Measurements from ENCODE around the gene ITGA1.

Gene ITGA1

DNA sequence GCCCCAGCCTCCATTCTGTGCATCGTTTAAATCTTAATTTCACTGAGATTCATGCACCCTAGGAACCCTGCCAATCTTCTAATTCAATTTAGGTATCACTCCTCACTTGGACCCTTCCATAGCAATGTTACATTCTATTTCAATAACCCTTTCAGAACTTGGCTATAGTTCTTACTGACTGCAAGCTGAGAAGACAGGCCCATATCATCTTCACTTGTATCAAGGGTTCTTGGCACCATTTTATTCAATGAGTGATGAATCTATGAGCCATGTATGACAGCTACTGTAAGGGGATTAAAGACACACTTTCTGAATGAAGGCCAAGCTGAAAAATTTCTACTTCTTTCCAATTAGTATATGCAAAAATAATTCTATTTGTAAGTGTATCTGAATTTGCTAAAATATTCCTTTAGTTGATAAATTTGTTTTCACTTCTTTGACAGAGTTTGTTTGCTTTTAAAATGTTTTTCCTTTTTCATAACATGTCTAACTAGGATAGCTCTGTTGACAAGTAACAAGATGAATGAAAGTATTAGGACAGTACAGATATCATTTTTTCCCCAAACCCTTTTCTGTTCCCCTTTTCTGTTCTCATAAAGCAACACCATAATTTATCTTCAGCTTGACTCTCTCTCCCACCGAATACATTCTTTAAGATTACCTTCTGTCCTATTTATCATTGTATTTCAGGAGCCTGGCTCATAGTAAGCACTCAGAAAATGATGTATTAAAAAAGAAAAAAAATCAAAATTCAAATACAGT is 211.0 kb downstream of the ITGA1 start:
- no peak for DNase-seq (ENCODE audit: low read depth in 2 of 2)

DNA sequence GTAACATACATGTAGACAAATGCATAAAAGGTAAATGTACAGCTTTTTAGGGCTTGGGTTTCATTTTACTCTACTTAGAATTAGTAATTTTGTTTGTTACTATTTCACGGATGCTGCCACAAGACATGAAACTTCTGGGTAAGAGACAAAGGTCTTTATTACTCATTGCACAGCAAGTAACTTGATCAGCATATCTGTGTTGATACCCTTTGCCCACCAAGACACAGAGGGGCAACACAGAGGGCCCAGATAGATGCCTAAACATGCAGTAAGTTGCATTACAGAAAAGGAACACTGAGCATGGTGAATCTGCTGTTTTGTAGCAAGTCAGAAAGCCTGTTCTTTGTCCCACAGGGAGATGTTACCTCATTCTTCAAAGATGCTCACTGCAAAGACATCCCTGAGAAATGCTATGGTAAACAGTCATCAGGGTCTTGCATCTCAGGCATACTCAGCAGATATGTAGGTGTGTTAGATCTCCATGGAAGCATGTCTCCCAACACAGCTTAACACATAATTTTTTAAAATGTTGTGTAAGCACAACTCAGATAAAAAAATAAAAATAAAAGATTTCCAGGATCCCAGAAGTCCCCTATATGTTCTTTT is 211.7 kb downstream of the ITGA1 start:
- DNase-seq (ENCODE audit: low read depth in 2 of 2), result no peak

- DNase-seq (ENCODE audit: low read depth in 2 of 2), result no peak
Observed at GRCh38 chr5:53001541-53001940, 213.8 kb downstream of the ITGA1 start.

DNA sequence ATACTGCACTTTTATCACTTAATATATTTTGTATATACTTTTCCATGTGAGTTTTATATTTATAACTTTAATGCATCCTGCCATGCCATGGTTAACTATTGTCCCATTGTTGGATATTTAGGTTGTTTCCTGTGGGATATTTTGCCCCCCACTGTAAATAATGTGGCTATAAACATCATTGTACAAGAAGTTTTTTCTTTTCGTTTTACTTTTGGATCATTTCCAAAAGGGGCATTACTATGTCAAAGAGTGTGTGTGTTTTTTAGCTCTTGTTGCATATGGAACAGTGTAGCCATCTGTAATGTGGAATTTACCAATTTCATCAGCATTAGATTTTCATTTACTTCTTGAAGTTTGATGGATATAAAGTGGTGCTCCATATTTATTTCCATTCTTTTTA is 214.8 kb downstream of the ITGA1 start:
- no peak for DNase-seq (ENCODE audit: low read depth in 2 of 2)

DNA sequence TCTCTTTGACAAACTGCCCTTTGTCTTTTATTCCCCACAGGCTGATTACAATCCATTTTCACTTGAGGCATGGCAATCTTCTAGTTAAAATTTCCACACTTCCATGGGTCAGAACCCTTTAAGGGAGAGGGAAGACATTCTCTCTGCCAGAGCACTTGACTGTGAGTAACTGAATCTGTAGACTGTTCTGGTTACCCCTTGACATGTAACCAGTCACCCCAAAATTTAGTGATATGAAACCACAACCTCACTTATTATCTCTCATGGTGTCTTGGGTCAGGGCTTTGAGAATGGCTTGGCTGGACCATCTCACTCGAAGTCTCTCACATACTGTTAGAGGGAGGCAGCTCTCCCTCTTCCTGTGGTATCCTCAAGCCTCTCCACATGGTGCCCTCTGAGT is 215.4 kb downstream of the ITGA1 start:
- DNase-seq (ENCODE audit: low read depth in 2 of 2), result no peak

GRCh38 chr5:53006911-53007890 is 219.5 kb downstream of the ITGA1 start:
- no peak for DNase-seq (ENCODE audit: low read depth in 2 of 2)

DNA sequence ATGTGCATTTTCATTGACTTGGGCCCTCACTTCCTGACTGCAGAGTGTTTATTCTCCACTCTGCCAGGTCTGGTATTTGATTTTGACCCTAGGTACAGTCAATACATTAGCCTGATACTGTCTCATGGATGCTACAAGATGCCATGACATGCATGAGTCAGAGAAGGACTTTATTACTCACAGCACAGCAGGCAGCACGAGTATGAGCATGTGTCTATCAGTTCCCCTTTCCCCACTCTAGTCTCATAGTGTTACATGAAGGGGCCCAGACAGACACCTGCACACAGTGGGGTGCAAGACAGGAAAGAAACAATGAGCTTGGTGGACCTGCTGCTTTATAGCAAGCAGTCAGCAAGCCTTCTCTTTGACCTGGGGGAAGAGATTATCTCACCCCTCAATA is 221.0 kb downstream of the ITGA1 start:
- DNase-seq (ENCODE audit: low read depth in 2 of 2), result no peak

Data from stimulated activated CD8-positive, alpha-beta memory T cell treated with anti-CD3 and anti-CD28 coated beads, Interleukin-7, amount 100 ng/mL, for 1 hour (primary cell).